Stomach (tissue), 4 donors: ENCODE data around the gene NGB.

Source experiments
- CTCF ChIP-seq, 7 experiments: fragments of 450-650 bp in 4 of 7; fragments of 200-600 bp in 3 of 7; sonication (generic) in 3 of 7; IDR thresholded peaks; one replicate each; pipeline ENCODE4 v1.5.1; 2016 to 2019; ENCODE audit warnings: antibody characterized with exemption in 7 of 7, control low read depth in 2 of 7, mild to moderate bottlenecking in 1 of 7
- EP300 ChIP-seq: sonication (generic); formaldehyde crosslinking; IDR thresholded peaks from one replicate; pipeline ENCODE4 v1.6.1; 2017; ENCODE audit warnings: antibody characterized with exemption
- POLR2A ChIP-seq, 4 donors: fragments of 450-650 bp; IDR thresholded peaks; one replicate each; pipeline ENCODE4 v1.6.1; 2016; ENCODE audit warnings: antibody characterized with exemption in 4 of 4, control low read depth in 2 of 4, mild to moderate bottlenecking in 1 of 4, moderate library complexity in 1 of 4

GRCh38 chr14:77311217-77311616, 40.2 kb upstream of the NGB start:
- TF ChIP-seq POLR2A (IDR thresholded peaks at IDR 0.05) (no peak), CTCF (IDR thresholded peaks at IDR 0.05) (no peak), EP300 (no peak)
